ENCODE data around the gene P2RY6. TPM values are rescaled to one million over a fixed set of nuclear protein-coding genes. Genes with fewer than 3 reads are reported as not detected.

The P2RY6 gene
- total RNA-seq, 1 donor from 2014 or later: 0.74 TPM

GRCh38 chr11:73257342-73258103 is 14.6 kb upstream of the P2RY6 start:
- H3K4me1 Mint-ChIP-seq (ENCODE audit: unreplicated experiment): peaks cover 3% of the 10 kb centered on the region
- no peaks in the 10 kb centered on the region for H3K9me3 Mint-ChIP-seq (ENCODE audit: unreplicated experiment)
- no peak overlapping the region for H3K4me3 Mint-ChIP-seq (ENCODE audit: unreplicated experiment)
- peak overlapping the region; percentile 37 for H3K27ac Mint-ChIP-seq (ENCODE audit: unreplicated experiment)
- no peak for TF ChIP-seq CTCF (IDR thresholded peaks at IDR 0.05; ENCODE audit: unreplicated experiment)
- peaks cover 7% of the 10 kb centered on the region for H3K27me3 Mint-ChIP-seq (ENCODE audit: unreplicated experiment)
- no peaks in the 10 kb centered on the region for H3K36me3 Mint-ChIP-seq (ENCODE audit: low read depth, unreplicated experiment)
- no peak for DNase-seq (ENCODE audit: low spot score)

GRCh38 chr11:73258104-73259035 is 13.8 kb upstream of the P2RY6 start:
- Mint-ChIP-seq H3K36me3 (ENCODE audit: low read depth, unreplicated experiment) (no peaks in the 10 kb centered on the region), H3K9me3 (ENCODE audit: unreplicated experiment) (no peaks in the 10 kb centered on the region), H3K27me3 (ENCODE audit: unreplicated experiment) (peaks cover 9% of the 10 kb centered on the region), H3K27ac (ENCODE audit: unreplicated experiment) (no peak overlapping the region), H3K4me1 (ENCODE audit: unreplicated experiment) (peaks cover 3% of the 10 kb centered on the region), H3K4me3 (ENCODE audit: unreplicated experiment) (no peak overlapping the region)
- no peak for TF ChIP-seq CTCF (IDR thresholded peaks at IDR 0.05; ENCODE audit: unreplicated experiment)
- DNase-seq (ENCODE audit: low spot score): no peak

GRCh38 chr11:73259406-73260126 is 12.6 kb upstream of the P2RY6 start:
- no peak for DNase-seq (ENCODE audit: low spot score)
- no peaks in the 10 kb centered on the region for H3K36me3 Mint-ChIP-seq (ENCODE audit: low read depth, unreplicated experiment)
- no peak overlapping the region for H3K4me3 Mint-ChIP-seq (ENCODE audit: unreplicated experiment)
- peaks cover 11% of the 10 kb centered on the region for H3K27me3 Mint-ChIP-seq (ENCODE audit: unreplicated experiment)
- H3K9me3 Mint-ChIP-seq (ENCODE audit: unreplicated experiment): no peaks in the 10 kb centered on the region
- no peak for TF ChIP-seq CTCF (IDR thresholded peaks at IDR 0.05; ENCODE audit: unreplicated experiment)
- H3K27ac Mint-ChIP-seq (ENCODE audit: unreplicated experiment): no peak overlapping the region
- H3K4me1 Mint-ChIP-seq (ENCODE audit: unreplicated experiment): peaks cover 3% of the 10 kb centered on the region

GRCh38 chr11:73260127-73260457 is 12.0 kb upstream of the P2RY6 start:
- no peak for TF ChIP-seq CTCF (IDR thresholded peaks at IDR 0.05; ENCODE audit: unreplicated experiment)
- H3K27me3 Mint-ChIP-seq (ENCODE audit: unreplicated experiment): peaks cover 15% of the 10 kb centered on the region
- DNase-seq (ENCODE audit: low spot score): no peak

More at GRCh38 chr11:73260127-73260457, 12.0 kb upstream of the P2RY6 start:
- Mint-ChIP-seq H3K4me1 (ENCODE audit: unreplicated experiment) (peaks cover 3% of the 10 kb centered on the region), H3K36me3 (ENCODE audit: low read depth, unreplicated experiment) (no peaks in the 10 kb centered on the region), H3K27ac (ENCODE audit: unreplicated experiment) (no peak overlapping the region), H3K9me3 (ENCODE audit: unreplicated experiment) (no peaks in the 10 kb centered on the region), H3K4me3 (ENCODE audit: unreplicated experiment) (no peak overlapping the region)
